NCI-H1694 treated with DMSO at 0.1 percent for 48 hours (cell line): ENCODE data around the gene ATG2A.

ENCODE experiments used
- DNase-seq: peaks from one replicate; lab custom pipeline; 2025; lab: John Stamatoyannopoulos, UW

The ATG2A gene

DNA sequence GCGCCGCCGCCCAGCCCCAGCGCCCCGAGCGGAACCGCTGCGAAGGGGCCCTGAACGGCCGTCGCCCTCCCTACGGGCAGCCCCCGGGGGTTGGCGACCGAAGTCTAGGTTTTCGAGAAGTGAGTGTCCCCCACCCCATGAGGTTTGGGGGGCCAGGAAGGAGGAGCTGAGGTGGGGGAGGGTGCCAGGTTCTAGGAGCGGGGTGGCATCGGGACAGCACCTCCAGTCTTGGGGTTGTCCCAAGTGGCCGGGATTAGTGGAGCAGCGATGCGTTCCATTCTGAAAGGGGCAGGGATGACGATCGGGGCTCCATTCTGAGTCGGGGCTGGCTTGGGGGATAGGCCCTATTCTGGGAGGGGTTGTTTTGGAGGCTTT lies 7.9 kb upstream of the ATG2A start:
- DNase-seq: no peak

- peak; percentile 52 for DNase-seq
Measured at GRCh38 chr11:64923944-64924909, 7.2 kb upstream of the ATG2A start, which contains the start of gene PPP2R5B. PPP2R5B (plus strand) TSS chr11:64924689; CDS start chr11:64925735, 1,046 bp downstream.

GRCh38 chr11:64923151-64923661 lies 6.2 kb upstream of the ATG2A start:
- no peak for DNase-seq

DNA sequence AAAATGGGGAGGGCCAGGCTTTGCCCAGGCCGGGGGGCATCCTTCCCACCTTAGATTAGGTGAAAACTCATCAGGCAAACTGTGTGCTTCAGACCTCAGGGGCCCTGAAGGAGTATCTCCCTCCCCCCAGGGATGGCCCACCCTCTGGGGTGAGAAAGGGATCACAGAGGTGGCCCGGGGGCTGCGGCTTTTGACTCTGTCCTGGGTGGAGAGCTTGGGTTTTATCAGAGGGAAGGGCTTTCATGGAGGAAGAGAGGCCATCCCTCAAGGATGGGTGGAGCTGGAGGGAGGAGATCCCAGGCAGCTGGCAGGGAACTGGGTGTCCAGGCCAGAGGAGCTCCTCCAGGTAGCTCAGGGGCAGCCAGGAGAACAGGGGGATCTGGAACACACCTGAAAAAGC lies 4.4 kb upstream of the ATG2A start:
- DNase-seq: no peak

DNA sequence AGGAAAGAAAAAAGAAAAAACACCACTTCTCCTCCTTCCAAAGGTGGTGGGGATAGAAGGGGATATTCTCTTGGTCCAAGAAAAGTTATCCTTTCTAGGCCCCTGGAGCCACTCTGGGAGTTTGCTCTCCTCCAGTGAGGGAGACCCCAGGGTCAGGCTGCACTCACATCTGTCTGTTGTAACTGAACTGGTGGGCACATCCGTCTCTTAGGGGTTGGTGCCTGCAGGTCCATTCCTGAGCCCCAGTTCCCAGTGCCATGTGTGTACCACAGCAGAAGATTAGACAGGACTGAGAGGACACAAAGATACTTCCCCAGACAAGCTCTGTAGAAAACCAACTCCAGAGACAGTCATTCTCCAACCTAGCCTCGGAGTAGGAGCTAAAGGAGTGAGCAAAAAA lies 3.1 kb upstream of the ATG2A start:
- no peak for DNase-seq

DNA sequence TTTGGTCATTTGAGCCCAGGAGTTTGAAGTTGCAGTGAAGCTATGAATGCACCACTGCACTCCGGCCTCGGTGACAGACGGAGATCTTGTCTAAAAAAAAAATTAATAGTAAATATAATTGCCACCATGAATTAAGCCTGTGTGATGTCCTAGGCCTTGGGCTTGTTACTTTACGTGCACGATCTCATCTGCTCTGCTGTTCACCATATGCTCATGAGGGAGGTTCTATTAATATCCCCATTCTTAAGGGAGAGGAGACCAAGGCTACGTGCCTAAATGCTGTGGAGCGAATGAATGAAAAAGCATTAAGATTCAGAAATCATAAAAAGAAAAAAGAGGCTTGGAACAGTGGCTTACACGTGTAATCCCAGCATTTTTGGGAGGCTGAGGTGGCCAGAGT lies 2.6 kb upstream of the ATG2A start:
- peak; percentile 43 for DNase-seq

DNA sequence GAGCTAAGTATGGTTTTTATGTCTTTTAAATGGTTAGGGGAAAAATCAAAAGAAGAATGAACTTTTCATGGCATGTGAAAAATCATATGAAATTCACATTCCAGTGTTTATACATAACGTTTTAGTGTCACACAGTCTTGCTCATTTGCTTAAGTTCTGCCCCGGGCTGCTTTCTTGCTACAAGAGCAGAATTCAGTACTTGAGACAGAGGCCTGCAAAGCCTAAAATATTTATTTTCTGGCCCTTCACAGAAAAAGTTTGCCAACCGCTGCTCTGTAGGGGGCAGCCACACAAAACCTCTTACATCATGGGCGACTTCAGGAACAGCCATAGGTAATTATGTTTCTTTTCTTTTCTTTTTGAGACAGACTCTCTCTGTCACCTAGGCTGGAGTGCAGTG lies 1.0 kb upstream of the ATG2A start:
- no peak for DNase-seq

- no peak for DNase-seq
Measured at GRCh38 chr11:64917663-64917995, 620 bp upstream of the ATG2A start.

DNA sequence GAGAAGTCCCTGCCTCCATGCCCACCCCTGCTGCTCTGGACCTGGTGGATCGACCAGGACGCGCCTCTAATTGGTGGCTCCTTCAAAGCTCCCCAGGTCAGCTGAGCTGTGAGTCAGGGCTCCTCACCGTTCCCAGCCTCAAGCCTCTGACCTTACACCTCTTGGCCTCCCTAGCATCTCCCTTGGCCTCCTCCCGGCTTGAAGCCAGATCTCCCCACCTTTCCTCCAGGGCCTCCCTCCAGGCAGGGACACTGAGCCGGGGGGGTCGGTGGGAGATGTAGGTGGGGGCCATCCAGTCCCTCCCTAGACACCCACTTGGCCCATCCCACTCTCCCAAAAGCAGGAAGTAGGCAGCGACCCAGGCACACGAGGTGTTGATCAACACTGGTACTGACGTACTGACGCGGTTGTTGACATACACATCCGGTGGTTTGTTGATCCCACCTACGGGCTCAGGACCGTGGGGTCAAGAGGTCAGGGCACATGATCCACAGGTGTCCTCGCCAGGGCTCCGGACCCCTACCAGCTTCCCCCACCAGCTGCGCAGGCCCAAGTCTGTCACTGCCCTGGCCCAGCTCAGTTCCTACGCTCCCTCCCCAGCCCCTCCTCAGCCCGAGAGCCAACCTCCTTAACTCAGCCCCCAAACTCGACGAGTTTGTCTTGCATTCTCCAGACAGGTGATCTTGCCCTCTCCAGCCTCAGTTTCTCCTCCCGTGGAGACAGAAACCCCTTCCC lies 802 bp downstream of the ATG2A start:
- DNase-seq: no peak

GRCh38 chr11:64915376-64915887 lies 1.6 kb downstream of the ATG2A start:
- DNase-seq: no peak

GRCh38 chr11:64914123-64914522 lies 2.9 kb downstream of the ATG2A start:
- DNase-seq: no peak

DNA sequence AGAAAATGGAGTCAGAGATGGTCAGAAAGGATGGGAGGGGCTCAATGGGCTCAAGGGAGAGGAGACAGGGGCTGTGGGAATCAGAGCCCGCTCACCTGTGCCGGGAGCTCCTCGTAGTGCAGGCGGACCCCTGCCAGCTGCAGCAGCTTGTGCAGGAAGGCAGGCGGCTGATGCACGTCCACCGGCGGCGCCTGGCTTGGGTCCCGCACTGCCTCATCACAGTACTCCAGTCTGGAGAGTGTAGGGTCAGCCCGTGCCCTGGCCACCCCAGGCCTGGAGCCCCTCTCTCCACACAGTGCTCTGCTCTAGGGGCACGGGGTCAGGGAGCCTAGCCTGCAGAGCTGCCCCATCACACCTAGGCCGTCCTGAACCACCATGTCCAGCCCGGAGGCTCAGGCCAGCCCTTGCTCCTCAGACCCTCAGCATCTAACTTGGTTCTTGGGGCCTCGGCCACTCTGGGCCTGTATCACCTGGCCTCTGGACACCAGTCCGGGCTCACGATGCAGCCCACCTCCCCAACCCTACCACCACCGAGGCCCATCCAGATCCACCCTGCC lies 3.8 kb downstream of the ATG2A start:
- no peak for DNase-seq

- no peak for DNase-seq
Measured at GRCh38 chr11:64911689-64912088, 5.3 kb downstream of the ATG2A start.

DNA sequence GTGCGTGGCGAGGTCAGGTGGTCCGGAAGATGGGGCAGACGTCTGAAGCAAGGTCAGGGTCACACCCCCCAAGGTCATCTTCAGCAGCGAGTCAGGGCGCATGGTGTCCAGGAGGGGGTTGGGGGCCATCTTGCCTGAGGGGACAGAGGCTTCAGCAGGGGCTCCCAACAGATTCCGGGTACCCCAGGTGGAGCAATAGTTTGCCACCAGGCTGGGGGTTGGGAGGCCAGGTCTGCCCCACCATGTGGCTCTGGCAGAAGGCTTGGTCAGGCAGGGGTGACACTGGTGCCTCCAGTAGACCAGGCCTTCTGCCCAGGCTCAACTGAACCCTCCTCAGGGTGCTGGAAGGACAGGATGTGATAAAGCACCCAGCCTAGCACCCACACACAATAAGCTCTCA lies 5.9 kb downstream of the ATG2A start:
- no peak for DNase-seq

- no peak for DNase-seq
Measured at GRCh38 chr11:64910451-64911093, 6.4 kb downstream of the ATG2A start.

GRCh38 chr11:64909653-64910343 lies 7.2 kb downstream of the ATG2A start:
- no peak for DNase-seq

- no peak for DNase-seq
Measured at GRCh38 chr11:64908766-64909165, 8.2 kb downstream of the ATG2A start.

DNA sequence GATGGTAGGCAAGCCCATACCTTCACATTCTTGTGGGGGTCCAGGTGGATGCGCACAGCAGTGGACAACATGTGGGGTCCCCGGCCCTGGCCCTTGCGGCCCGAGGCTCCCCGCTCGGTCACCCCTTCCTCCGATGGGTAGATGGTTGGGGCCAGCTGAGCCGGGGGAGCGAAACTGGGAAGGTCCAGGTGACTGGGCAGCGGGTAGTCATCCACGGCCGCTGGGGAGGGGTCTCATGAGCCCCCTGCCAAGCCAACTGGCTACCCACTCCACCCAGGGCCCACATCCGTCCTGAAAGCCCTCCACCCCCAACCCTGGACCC lies 10.7 kb downstream of the ATG2A start:
- no peak for DNase-seq

DNA sequence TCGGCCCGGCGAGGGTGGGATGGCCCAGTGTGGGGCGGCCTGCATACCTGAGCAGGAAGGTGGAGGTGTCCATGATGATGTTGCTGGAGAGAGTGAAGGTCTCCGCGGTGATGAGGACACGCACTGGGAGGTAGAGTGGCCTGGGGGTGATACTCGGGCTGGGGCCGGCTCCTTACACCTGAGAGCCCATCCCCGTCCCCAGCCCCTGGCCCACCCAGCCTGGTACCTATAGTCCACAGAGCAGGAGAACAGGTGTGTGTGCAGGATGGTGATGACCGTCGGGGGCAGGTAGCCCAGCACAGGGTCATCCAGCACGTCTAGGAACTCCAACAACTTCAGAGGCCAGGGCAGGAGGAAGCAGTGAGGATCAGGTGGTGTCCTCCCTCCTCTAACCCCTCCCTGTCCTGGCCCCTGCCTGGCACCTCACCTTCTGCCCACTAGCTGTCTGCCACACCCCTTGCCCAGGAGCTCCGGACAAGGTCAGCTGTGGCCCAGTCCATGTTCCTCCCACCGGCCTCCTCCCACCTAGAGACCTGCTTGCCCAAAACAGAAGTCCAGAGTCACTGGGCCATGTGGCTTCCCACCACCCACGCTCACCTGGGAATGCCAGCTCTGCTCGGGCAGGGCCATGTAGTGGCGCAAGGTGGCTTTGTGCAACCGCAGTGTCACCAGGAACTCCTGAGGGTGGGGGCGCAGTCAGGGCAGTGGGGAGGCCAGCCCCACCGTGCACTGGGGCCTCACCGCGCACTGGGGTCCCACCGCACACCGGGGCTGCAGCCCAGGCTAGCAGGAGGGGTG lies 11.3 kb downstream of the ATG2A start:
- no peak for DNase-seq

DNA sequence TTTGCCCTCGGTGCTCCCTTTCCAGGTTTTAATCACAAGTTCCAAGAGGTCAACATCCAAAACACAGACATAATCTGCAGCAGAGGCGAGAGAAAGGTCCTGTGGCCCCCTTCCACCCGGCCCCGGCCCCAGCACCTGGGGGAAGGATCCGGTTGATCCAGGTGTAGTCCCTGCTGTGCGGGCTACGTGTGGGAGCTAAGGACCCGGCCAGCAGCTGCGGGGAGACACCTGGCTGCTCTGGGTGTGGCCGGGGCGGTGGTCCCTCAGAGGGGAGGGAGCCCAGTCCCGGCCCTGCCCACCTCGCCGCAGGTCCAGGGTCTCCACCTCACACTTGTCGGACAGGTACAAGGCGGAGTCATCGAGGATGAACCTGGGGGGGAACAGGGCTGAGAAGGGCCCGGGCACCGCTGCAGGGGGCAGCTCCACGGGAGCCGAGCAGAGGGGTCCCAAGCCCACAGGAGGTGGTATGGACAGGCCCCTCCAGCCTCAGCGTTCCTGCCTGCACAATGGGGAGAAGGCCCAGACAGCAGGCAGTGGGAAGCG lies 13.6 kb downstream of the ATG2A start:
- no peak for DNase-seq
